A673 (cell line): ENCODE data around the gene MMEL1.

Experiments
- CTCF ChIP-seq: fragments of 300-800, 200-600 bp; sonication (generic); conservative IDR thresholded peaks from 2 replicates; pipeline ENCODE4 v1.5.1; 2017; ENCODE audit warnings: low read depth, mild to moderate bottlenecking, antibody characterized with exemption, low read length, moderate library complexity, mixed read lengths
- EZH2 ChIP-seq: fragments of 200-600 bp; sonication (generic); IDR thresholded peaks from 2 replicates; pipeline ENCODE4 v1.6.1; 2017; ENCODE audit warnings: borderline replicate concordance, low read depth, mild to moderate bottlenecking, mixed read lengths, antibody characterized with exemption, low read length; ENCODE audit not compliant: poor library complexity, severe bottlenecking

DNA sequence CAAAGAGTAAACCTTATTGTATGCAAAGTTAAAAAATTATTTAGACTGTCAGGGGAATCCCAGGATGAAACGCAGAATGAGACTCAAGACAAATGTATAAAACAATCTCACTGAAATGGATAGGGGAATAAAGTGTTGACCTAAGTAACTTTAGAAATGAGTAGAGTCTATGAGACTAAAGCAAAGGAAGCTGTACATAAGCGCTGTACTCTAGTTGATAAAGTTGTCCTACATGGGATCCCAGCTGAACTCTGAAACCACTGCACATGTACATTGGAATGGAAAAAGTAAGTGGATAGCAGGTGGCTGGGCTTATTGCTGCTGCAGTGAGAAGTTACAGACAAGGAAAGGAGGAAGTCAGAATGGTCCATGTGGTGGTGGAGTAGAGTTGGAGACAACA, 18.7 kb downstream of the MMEL1 start:
- TF ChIP-seq CTCF (no peak), EZH2 (no peak)
